Heart right ventricle (tissue), 16 donors: ENCODE results near the gene TMIE. TPM values are rescaled to one million over a fixed set of nuclear protein-coding genes. Genes with fewer than 3 reads are reported as not detected.

Experiments used
- ATAC-seq, 8 donors: fragments of 200-7000 bp; cut with Tn5 transposase; one replicate each; pipeline ENCODE4 v1.9.1; 2020; ENCODE audit warnings: mild to moderate bottlenecking in 8 of 8, moderate library complexity in 8 of 8, moderate number of reproducible peaks in 1 of 8
- DNase-seq, 2 donors: peaks; one replicate each; pipeline ENCODE4 v3.0.0-alpha.2; 2020
- H3K27ac ChIP-seq, 10 donors: fragments of 200-600 bp; sonication (generic) in 2 of 10; one replicate each; pipeline versions ENCODE4 v1.5.0 to v1.8.0; 2020 to 2022; ENCODE audit warnings: mild to moderate bottlenecking in 3 of 10
- H3K27me3 ChIP-seq, 7 donors: fragments of 200-600 bp; one replicate each; pipeline ENCODE4 v1.8.0; 2021 to 2022; ENCODE audit warnings: mild to moderate bottlenecking in 2 of 7
- H3K36me3 ChIP-seq, 9 donors: fragments of 200-600 bp; sonication (generic) in 1 of 9; one replicate each; pipeline versions ENCODE4 v1.5.0 to v1.8.0; 2020 to 2022; ENCODE audit warnings: mild to moderate bottlenecking in 2 of 9
- H3K4me1 ChIP-seq, 9 donors: fragments of 200-600 bp; sonication (generic) in 1 of 9; one replicate each; pipeline versions ENCODE4 v1.5.0 to v1.8.0; 2020 to 2022; ENCODE audit warnings: mild to moderate bottlenecking in 4 of 9
- H3K4me3 ChIP-seq, 10 donors: fragments of 200-600 bp; sonication (generic) in 2 of 10; one replicate each; pipeline versions ENCODE4 v1.5.0 to v1.8.0; 2020 to 2022; ENCODE audit warnings: mild to moderate bottlenecking in 7 of 10, moderate library complexity in 2 of 10
- H3K9me3 ChIP-seq, 11 donors: fragments of 200-600 bp in 10 of 11; sonication (generic) in 2 of 11; one replicate each; pipeline versions ENCODE4 v1.5.0 to v1.8.0; 2013 to 2022; ENCODE audit warnings: mild to moderate bottlenecking in 2 of 11, control low read depth in 1 of 11, moderate library complexity in 1 of 11
- WGBS, 2 donors: extraction: QIAGEN DNeasy Blood & Tissue Kit; methylation state at CpG; one replicate each; pipeline ENCODE4 v1.1.7; 2013; ENCODE audit warnings: inconsistent platforms in 1 of 2; 5-methylcytosine and 5-hydroxymethylcytosine counted together
- intact Hi-C, 10 donors: fragments of 100-400 bp; cut with DNase I; formaldehyde crosslinking; loops; one replicate each; pipeline versions ENCODE4 v1.11.1 to v1.14.2; 2022
- polyA plus RNA-seq, 2 donors: library from polyadenylated mRNA; stranded (reverse); fragments of 200-250 nt; gene quantifications; one replicate each; pipeline ENCODE4 v1.2.3, GENCODE V29; 2013
- total RNA-seq, 10 donors: library from RNA; stranded (reverse); fragmentation: NEBNext Ultra II Directional in 3 of 10; extraction: Animal tissue kit (Norgen Biotek cat#: 25700) in 3 of 10; gene quantifications; one replicate each; pipeline versions ENCODE4 v1.2.1 to v1.2.4, GENCODE V29; 2021 to 2023
- TF ChIP-seq, protein P1 (sequence below), 9 donors: fragments of 200-600 bp; sonication (generic) in 2 of 9; IDR thresholded peaks; one replicate each; pipeline versions ENCODE4 v1.5.0 to v1.8.0; 2021 to 2022; ENCODE audit warnings: antibody characterized with exemption in 9 of 9, mild to moderate bottlenecking in 5 of 9, moderate library complexity in 1 of 9
- donor health status: Arrhythmogenic right ventricular cardiomyopathy.
- donor health status: ischemic (EF 13 %, LVEDD 7.1; RV severe dilation, severe dysfunction).
- donor health status: healthy with polysubstance abuse.
- donor health status: DM: no; HTN: yes; CAD: no.
- donor health status: DM: no; HTN: no; CAD: no.
- donor health status: ischemic (EF 25% LVEDD 6.9; RV normal size, moderate dysfunction).
- donor health status: ischemic (EF 25% LVEDD 5.7; RV mildly dilated, moderate dysfunction).
- donor health status: healthy.
- donor health status: DM: yes; HTN: yes; CAD: no.
- donor health status: Ischemic cardiomyopathy.
- donor health status: ischemic (EF 35%, LVEDD 5.7; RV mildly dilated, moderate dysfunction).
- donor health status: nonischemic (EF 11% LVEDD 7.7; RV severe dilation, severe dysfunction).
- donor health status: DM: yes; HTN: yes; CAD: no.
- donor health status: PGD.
- donor health status: ischemic (EF 29% LVEDD 5.4; RV normal size, mild dysfunction).
- donor health status: nonischemic (EF 23%, LVEDD 6.1; RV moderate dilation, normal function).

The TMIE gene
- total and polyA plus RNA-seq, 12 donors: 0.21 to 1.2 (median 0.48) TPM; not detected in 1

GRCh38 chr3:46719044-46719565 lies 17.9 kb downstream of the TMIE start:
- Histone ChIP-seq H3K9me3 (peaks cover 0 to 2% (median 0%) of the 10 kb centered on the region in 11 donors), H3K4me1 (no peaks in the 10 kb centered on the region), H3K27ac (no peak overlapping the region), H3K4me3 (no peak overlapping the region), H3K36me3 (no peaks in the 10 kb centered on the region), H3K27me3 (peaks cover 0 to 30% (median 13%) of the 10 kb centered on the region in 7 donors)
- no peak for ATAC-seq
- intact Hi-C loops: loop anchor here in 1 of 10 donors (10.0 kb wide), 1 partner anchor 606 kb away; no protein-coding TSS in a partner anchor
- 72 to 77% methylated on average over 2 of the region's 2 CpGs for WGBS, 2 donors
- TF ChIP-seq, protein P1, sequence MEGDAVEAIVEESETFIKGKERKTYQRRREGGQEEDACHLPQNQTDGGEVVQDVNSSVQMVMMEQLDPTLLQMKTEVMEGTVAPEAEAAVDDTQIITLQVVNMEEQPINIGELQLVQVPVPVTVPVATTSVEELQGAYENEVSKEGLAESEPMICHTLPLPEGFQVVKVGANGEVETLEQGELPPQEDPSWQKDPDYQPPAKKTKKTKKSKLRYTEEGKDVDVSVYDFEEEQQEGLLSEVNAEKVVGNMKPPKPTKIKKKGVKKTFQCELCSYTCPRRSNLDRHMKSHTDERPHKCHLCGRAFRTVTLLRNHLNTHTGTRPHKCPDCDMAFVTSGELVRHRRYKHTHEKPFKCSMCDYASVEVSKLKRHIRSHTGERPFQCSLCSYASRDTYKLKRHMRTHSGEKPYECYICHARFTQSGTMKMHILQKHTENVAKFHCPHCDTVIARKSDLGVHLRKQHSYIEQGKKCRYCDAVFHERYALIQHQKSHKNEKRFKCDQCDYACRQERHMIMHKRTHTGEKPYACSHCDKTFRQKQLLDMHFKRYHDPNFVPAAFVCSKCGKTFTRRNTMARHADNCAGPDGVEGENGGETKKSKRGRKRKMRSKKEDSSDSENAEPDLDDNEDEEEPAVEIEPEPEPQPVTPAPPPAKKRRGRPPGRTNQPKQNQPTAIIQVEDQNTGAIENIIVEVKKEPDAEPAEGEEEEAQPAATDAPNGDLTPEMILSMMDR (IDR thresholded peaks at IDR 0.05): no peak
- DNase-seq: no peak

GRCh38 chr3:46719735-46720271 lies 18.6 kb downstream of the TMIE start:
- Histone ChIP-seq H3K4me1 (no peaks in the 10 kb centered on the region), H3K4me3 (no peak overlapping the region), H3K9me3 (peaks cover 0 to 2% (median 0%) of the 10 kb centered on the region in 11 donors), H3K27ac (no peak overlapping the region), H3K27me3 (peaks cover 0 to 30% (median 13%) of the 10 kb centered on the region in 7 donors), H3K36me3 (no peaks in the 10 kb centered on the region)
- DNase-seq (no peak), ATAC-seq (no peak)
- TF ChIP-seq, protein P1 (IDR thresholded peaks at IDR 0.05): no peak
- 84 to 98% methylated on average over 4 of the region's 4 CpGs for WGBS, 2 donors
- intact Hi-C loops: loop anchor here in 1 of 10 donors (10.0 kb wide), 1 partner anchor 605 kb away; no protein-coding TSS in a partner anchor

DNA sequence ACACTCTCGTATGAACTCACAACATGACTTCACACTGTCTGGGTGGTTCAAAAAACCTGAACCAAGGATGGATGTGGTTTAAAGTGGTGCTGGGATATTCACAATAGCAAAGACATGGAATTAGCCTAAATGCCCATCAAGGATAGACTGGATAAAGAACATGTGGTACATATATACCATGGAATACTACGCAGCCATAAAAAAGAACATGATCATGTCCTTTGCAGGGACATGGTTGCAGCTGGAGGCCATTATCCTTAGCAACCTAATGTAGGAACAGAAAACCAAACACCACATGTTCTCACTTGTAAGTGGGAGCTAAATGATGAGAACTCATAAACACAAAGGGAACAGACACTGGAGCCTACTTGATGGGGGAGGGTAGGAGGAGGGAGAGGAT lies 19.8 kb downstream of the TMIE start:
- peaks cover 0 to 26% (median 13%) of the 10 kb centered on the region in 7 donors for H3K27me3 ChIP-seq
- 71 to 98% methylated on average over 2 of the region's 2 CpGs for WGBS, 2 donors
- H3K36me3 ChIP-seq: no peaks in the 10 kb centered on the region
- no peak for DNase-seq
- no peak overlapping the region for H3K27ac ChIP-seq
- H3K4me1 ChIP-seq: no peaks in the 10 kb centered on the region
- no peak overlapping the region for H3K4me3 ChIP-seq
- H3K9me3 ChIP-seq: peaks cover 0 to 2% (median 0%) of the 10 kb centered on the region in 11 donors
- intact Hi-C loops: no loop called here
- no peak for ATAC-seq
- TF ChIP-seq, protein P1 (IDR thresholded peaks at IDR 0.05): no peak

GRCh38 chr3:46722443-46722842 lies 21.3 kb downstream of the TMIE start:
- no peaks in the 10 kb centered on the region for H3K4me1 ChIP-seq
- no peak overlapping the region for H3K27ac ChIP-seq
- TF ChIP-seq, protein P1 (IDR thresholded peaks at IDR 0.05): no peak
- peaks cover 0 to 24% (median 11%) of the 10 kb centered on the region in 7 donors for H3K27me3 ChIP-seq
- ATAC-seq (no peak), DNase-seq (no peak)
- H3K9me3 ChIP-seq: peaks cover 0 to 2% (median 0%) of the 10 kb centered on the region in 11 donors
- no peaks in the 10 kb centered on the region for H3K36me3 ChIP-seq
- H3K4me3 ChIP-seq: no peak overlapping the region
- WGBS, 2 donors: 91% methylated on average over 5 of the region's 5 CpGs
- intact Hi-C loops: no loop called here
